Measurements from ENCODE around the gene MCC.

GRCh38 chr5:113024076-113024697 is 464.1 kb downstream of the MCC start:
- TF ChIP-seq, protein P1, sequence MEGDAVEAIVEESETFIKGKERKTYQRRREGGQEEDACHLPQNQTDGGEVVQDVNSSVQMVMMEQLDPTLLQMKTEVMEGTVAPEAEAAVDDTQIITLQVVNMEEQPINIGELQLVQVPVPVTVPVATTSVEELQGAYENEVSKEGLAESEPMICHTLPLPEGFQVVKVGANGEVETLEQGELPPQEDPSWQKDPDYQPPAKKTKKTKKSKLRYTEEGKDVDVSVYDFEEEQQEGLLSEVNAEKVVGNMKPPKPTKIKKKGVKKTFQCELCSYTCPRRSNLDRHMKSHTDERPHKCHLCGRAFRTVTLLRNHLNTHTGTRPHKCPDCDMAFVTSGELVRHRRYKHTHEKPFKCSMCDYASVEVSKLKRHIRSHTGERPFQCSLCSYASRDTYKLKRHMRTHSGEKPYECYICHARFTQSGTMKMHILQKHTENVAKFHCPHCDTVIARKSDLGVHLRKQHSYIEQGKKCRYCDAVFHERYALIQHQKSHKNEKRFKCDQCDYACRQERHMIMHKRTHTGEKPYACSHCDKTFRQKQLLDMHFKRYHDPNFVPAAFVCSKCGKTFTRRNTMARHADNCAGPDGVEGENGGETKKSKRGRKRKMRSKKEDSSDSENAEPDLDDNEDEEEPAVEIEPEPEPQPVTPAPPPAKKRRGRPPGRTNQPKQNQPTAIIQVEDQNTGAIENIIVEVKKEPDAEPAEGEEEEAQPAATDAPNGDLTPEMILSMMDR (IDR thresholded peaks at IDR 0.05; ENCODE audit: low read depth, low read length, missing input control), result no peak
- TF ChIP-seq RXRA (IDR thresholded peaks at IDR 0.05) (no peak), EGR1 (IDR thresholded peaks at IDR 0.05; ENCODE audit: low read depth in 2 of 2) (no peak), RAD21 (IDR thresholded peaks at IDR 0.05) (no peak), YY1 (IDR thresholded peaks at IDR 0.05) (no peak), SP1 (IDR thresholded peaks at IDR 0.05) (no peak), TAF1 (conservative IDR thresholded peaks at IDR 0.05) (no peak), GABPA (IDR thresholded peaks at IDR 0.05 in 1 of 2, conservative IDR thresholded peaks at IDR 0.05 in 1 of 2) (no peak), JUND (IDR thresholded peaks at IDR 0.05) (no peak), ZBTB33 (IDR thresholded peaks at IDR 0.05) (no peak)
- TF ChIP-seq, protein P2, sequence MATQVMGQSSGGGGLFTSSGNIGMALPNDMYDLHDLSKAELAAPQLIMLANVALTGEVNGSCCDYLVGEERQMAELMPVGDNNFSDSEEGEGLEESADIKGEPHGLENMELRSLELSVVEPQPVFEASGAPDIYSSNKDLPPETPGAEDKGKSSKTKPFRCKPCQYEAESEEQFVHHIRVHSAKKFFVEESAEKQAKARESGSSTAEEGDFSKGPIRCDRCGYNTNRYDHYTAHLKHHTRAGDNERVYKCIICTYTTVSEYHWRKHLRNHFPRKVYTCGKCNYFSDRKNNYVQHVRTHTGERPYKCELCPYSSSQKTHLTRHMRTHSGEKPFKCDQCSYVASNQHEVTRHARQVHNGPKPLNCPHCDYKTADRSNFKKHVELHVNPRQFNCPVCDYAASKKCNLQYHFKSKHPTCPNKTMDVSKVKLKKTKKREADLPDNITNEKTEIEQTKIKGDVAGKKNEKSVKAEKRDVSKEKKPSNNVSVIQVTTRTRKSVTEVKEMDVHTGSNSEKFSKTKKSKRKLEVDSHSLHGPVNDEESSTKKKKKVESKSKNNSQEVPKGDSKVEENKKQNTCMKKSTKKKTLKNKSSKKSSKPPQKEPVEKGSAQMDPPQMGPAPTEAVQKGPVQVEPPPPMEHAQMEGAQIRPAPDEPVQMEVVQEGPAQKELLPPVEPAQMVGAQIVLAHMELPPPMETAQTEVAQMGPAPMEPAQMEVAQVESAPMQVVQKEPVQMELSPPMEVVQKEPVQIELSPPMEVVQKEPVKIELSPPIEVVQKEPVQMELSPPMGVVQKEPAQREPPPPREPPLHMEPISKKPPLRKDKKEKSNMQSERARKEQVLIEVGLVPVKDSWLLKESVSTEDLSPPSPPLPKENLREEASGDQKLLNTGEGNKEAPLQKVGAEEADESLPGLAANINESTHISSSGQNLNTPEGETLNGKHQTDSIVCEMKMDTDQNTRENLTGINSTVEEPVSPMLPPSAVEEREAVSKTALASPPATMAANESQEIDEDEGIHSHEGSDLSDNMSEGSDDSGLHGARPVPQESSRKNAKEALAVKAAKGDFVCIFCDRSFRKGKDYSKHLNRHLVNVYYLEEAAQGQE (IDR thresholded peaks at IDR 0.05), result no peak
- TF ChIP-seq, protein P3, sequence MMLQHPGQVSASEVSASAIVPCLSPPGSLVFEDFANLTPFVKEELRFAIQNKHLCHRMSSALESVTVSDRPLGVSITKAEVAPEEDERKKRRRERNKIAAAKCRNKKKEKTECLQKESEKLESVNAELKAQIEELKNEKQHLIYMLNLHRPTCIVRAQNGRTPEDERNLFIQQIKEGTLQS (IDR thresholded peaks at IDR 0.05), result no peak

All from liver (tissue), 3 donors.